OCI-LY7 (cell line): ENCODE results near the gene ERGIC3. TPM values are rescaled to one million over a fixed set of nuclear protein-coding genes. Genes with fewer than 3 reads are reported as not detected.

Experiments
- BruUV-seq: library from RNA; stranded (reverse); fragments of 400-500 nt; replicated peaks from 2 replicates; lab custom pipeline; 2021; lab: Mats Ljungman, UMichigan
- CTCF ChIA-PET: fragments of 300-600 bp; sonication (Branson Sonifier 250); formaldehyde crosslinking; loops from one replicate; lab custom pipeline; 2022; ENCODE audit warnings: antibody characterized with exemption; ENCODE audit not compliant: unreplicated experiment; lab: Charles Lee
- POLR2A ChIA-PET: fragments of 300-600 bp; sonication (Branson Sonifier 250); formaldehyde crosslinking; loops from one replicate; lab custom pipeline; 2022; ENCODE audit warnings: antibody characterized with exemption; lab: Charles Lee
- DNase-seq: peaks from one replicate; pipeline ENCODE4 v3.0.0-alpha.2; 2015; ENCODE audit warnings: low spot score
- H2AFZ ChIP-seq: fragments of 200-600 bp; sonication (generic), shearing (Covaris generic); 2 replicates; pipeline ENCODE4 v1.6.1; 2014; ENCODE audit warnings: mild to moderate bottlenecking, antibody characterized with exemption, low read length, moderate library complexity
- H3K27ac ChIP-seq: fragments of 200-600 bp; sonication (generic); 2 replicates; pipeline ENCODE4 v1.5.1; 2014; ENCODE audit warnings: mixed run types, low read depth, mild to moderate bottlenecking, moderate library complexity, low read length, inconsistent platforms; ENCODE audit not compliant: poor library complexity, severe bottlenecking
- H3K36me3 ChIP-seq: fragments of 200-600 bp; sonication (generic); 2 replicates; pipeline ENCODE4 v1.6.1; 2014; ENCODE audit warnings: mild to moderate bottlenecking, antibody characterized with exemption, low read length, moderate library complexity, mixed read lengths; ENCODE audit not compliant: insufficient read depth
- H3K4me1 ChIP-seq: fragments of 200-600 bp; sonication (generic); 2 replicates; pipeline ENCODE4 v1.5.1; 2014; ENCODE audit warnings: mild to moderate bottlenecking, low read length; ENCODE audit not compliant: insufficient read depth, poor library complexity, severe bottlenecking
- H3K4me2 ChIP-seq: fragments of 200-600 bp; sonication (generic); 2 replicates; pipeline ENCODE4 v1.6.1; 2014; ENCODE audit warnings: mild to moderate bottlenecking, low read length
- H3K4me3 ChIP-seq: fragments of 200-600 bp; sonication (generic); 2 replicates; pipeline ENCODE4 v1.5.1; 2014; ENCODE audit warnings: mild to moderate bottlenecking, low read depth, low read length; ENCODE audit not compliant: poor library complexity, severe bottlenecking
- H3K79me2 ChIP-seq: fragments of 200-600 bp; sonication (generic); 2 replicates; pipeline ENCODE4 v1.6.1; 2016; ENCODE audit warnings: low read depth, mild to moderate bottlenecking, low read length, moderate library complexity, mixed read lengths; ENCODE audit not compliant: insufficient read depth
- H3K9me2 ChIP-seq: fragments of 200-600 bp; sonication (generic); 2 replicates; pipeline ENCODE4 v1.6.1; 2016; ENCODE audit warnings: mild to moderate bottlenecking, low read length, mixed read lengths; ENCODE audit not compliant: insufficient read depth
- H3K9me3 ChIP-seq: fragments of 200-600 bp; sonication (generic); 2 replicates; pipeline ENCODE4 v1.6.1; 2014; ENCODE audit warnings: mild to moderate bottlenecking, mixed run types, low read length, mixed read lengths
- H4K20me1 ChIP-seq: fragments of 200-600 bp; sonication (generic); 2 replicates; pipeline ENCODE4 v1.6.1; 2014; ENCODE audit warnings: mild to moderate bottlenecking, antibody characterized with exemption, low read length, moderate library complexity, mixed read lengths; ENCODE audit not compliant: insufficient read depth
- EZH2phosphoT487 ChIP-seq: fragments of 200-600 bp; sonication (generic); IDR thresholded peaks from 2 replicates; pipeline ENCODE4 v1.6.1; 2018; ENCODE audit warnings: low read depth, borderline replicate concordance, mild to moderate bottlenecking, mixed run types, antibody characterized with exemption, low read length, moderate library complexity, mixed read lengths
- intact Hi-C: fragments of 100-400 bp; cut with micrococcal nuclease; formaldehyde crosslinking; loops from one replicate; pipeline ENCODE4 v1.10.0; 2022; ENCODE audit not compliant: unreplicated experiment
- total RNA-seq, 2 experiments: library from RNA; depleted of rRNA in 1 of 2; stranded (reverse); fragments of >200 nt in 1 of 2; shearing (Covaris generic) in 1 of 2; gene quantifications; 2 replicates each; pipeline ENCODE4 v1.2.3, GENCODE V29; 2014 to 2022
- TF ChIP-seq, protein P1 (sequence below): fragments of 200-600 bp; sonication (generic); conservative IDR thresholded peaks from 2 replicates; pipeline ENCODE4 v1.5.1; 2014; ENCODE audit warnings: mild to moderate bottlenecking, antibody characterized with exemption, low read length, moderate library complexity, mixed read lengths

ERGIC3 gene
- total RNA-seq, 2 experiments from 2014 or later, result 170 to 171 TPM

DNA sequence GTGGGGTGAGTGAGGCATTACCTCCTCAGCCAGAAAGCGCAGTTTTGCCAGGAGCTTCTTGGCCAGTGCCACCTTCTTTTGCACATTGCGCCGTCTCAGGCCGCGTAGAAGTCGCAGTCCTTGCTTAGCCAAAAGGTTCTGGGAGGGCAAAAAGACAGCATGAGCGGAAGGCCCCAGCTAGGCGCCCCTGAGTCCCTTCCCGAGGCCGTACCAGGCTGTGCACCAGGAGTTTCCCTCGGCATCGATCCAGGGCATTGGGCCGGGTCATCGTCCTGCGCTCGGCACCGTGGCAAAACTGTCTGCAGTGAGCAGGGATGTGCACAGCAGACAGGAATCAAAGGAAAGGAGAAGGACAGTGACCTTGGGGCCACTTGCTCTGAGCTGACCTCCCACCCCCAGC lies 53.6 kb downstream of the ERGIC3 start:
- H3K4me3 ChIP-seq, result no peak overlapping the region
- DNase-seq, result no peak
- BruUV-seq, result no TSS peak
- H3K79me2 ChIP-seq, result no peaks in the 10 kb centered on the region
- ChIA-PET POLR2A (no interaction called here), CTCF (no interaction called here)
- no peaks in the 10 kb centered on the region for H3K9me3 ChIP-seq
- H3K4me2 ChIP-seq, result no peak overlapping the region
- intact Hi-C loops, result no loop called here
- TF ChIP-seq, protein P1, sequence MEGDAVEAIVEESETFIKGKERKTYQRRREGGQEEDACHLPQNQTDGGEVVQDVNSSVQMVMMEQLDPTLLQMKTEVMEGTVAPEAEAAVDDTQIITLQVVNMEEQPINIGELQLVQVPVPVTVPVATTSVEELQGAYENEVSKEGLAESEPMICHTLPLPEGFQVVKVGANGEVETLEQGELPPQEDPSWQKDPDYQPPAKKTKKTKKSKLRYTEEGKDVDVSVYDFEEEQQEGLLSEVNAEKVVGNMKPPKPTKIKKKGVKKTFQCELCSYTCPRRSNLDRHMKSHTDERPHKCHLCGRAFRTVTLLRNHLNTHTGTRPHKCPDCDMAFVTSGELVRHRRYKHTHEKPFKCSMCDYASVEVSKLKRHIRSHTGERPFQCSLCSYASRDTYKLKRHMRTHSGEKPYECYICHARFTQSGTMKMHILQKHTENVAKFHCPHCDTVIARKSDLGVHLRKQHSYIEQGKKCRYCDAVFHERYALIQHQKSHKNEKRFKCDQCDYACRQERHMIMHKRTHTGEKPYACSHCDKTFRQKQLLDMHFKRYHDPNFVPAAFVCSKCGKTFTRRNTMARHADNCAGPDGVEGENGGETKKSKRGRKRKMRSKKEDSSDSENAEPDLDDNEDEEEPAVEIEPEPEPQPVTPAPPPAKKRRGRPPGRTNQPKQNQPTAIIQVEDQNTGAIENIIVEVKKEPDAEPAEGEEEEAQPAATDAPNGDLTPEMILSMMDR, result no peak
- no peak for TF ChIP-seq EZH2phosphoT487
- H2AFZ ChIP-seq, result no peak overlapping the region
- peaks cover 8% of the 10 kb centered on the region for H3K4me1 ChIP-seq
- H4K20me1 ChIP-seq, result no peaks in the 10 kb centered on the region
- no peaks in the 10 kb centered on the region for H3K36me3 ChIP-seq
- H3K27ac ChIP-seq, result no peak overlapping the region
- H3K9me2 ChIP-seq, result no peaks in the 10 kb centered on the region

DNA sequence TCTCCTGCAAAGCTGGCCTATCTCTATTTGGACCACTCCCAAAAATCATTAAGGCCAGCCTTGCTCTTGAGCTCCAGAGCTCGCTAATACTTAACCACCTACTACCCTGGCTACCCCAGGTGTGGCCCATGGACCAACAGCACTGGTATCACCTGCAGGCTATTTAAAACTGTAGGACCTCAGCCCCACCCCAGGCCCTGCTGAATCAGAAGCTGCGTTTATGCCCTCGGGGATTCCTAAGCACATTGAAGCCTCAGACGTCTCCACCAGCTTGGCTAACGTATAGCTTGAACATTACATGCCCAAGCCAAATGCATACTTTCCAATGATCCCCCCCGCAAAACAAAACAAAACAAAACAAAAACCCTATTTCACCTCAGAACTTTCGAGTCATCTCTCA lies 54.0 kb downstream of the ERGIC3 start:
- BruUV-seq, result no TSS peak
- Histone ChIP-seq H3K9me2 (no peaks in the 10 kb centered on the region), H3K4me1 (peaks cover 10% of the 10 kb centered on the region), H4K20me1 (no peaks in the 10 kb centered on the region), H3K27ac (no peak overlapping the region), H3K9me3 (no peaks in the 10 kb centered on the region), H3K79me2 (no peaks in the 10 kb centered on the region), H3K36me3 (no peaks in the 10 kb centered on the region), H2AFZ (no peak overlapping the region), H3K4me2 (no peak overlapping the region), H3K4me3 (no peak overlapping the region)
- intact Hi-C loops, result no loop called here
- ChIA-PET CTCF (no interaction called here), POLR2A (no interaction called here)
- TF ChIP-seq, protein P1, result no peak
- no peak for TF ChIP-seq EZH2phosphoT487
- DNase-seq, result no peak

DNA sequence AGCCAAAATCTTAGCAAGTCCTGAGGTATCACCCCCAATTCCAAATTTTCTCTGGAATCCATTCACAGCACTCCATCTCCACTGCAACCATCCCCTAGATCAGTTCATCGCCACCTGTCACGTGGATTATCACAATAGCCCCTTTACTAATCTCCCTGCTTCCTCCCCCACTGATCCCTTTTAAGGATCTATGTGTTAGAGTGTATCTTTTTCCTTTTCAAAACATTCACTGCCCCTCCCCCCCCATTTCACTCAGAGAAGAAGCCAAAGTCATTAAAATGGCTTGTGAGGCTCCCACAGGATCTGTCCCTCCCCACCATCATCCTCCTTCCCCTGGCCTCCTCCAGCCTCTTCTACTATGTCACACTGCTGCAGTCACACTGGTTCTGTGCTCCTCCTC lies 55.3 kb downstream of the ERGIC3 start:
- Histone ChIP-seq H4K20me1 (no peaks in the 10 kb centered on the region), H3K4me1 (peaks cover 21% of the 10 kb centered on the region), H3K79me2 (no peaks in the 10 kb centered on the region), H3K4me3 (no peak overlapping the region), H3K36me3 (no peaks in the 10 kb centered on the region), H2AFZ (no peak overlapping the region), H3K4me2 (no peak overlapping the region), H3K27ac (no peak overlapping the region), H3K9me2 (no peaks in the 10 kb centered on the region), H3K9me3 (no peaks in the 10 kb centered on the region)
- ChIA-PET POLR2A (no interaction called here), CTCF (no interaction called here)
- TF ChIP-seq, protein P1, result no peak
- TF ChIP-seq EZH2phosphoT487, result no peak
- BruUV-seq, result no TSS peak
- intact Hi-C loops, result no loop called here
- no peak for DNase-seq
